ENCODE data around the gene DAPK1.

The DAPK1 gene

GRCh38 chr9:87610200-87611155 lies 112.8 kb downstream of the DAPK1 start:
- no peak overlapping the region for H3K4me3 ChIP-seq (ENCODE audit: low read depth, low read length)
- TF ChIP-seq CTCF (IDR thresholded peaks at IDR 0.05; ENCODE audit: insufficient read depth, low read length, missing control alignments) = no peak
- POLR2A ChIA-PET = no interaction called here
- CTCF ChIA-PET = no interaction called here
- no peak for DNase-seq (ENCODE audit: low read depth, low spot score)

- H3K4me3 ChIP-seq (ENCODE audit: low read depth, low read length) = no peak overlapping the region
- CTCF ChIA-PET = no interaction called here
- POLR2A ChIA-PET = no interaction called here
- TF ChIP-seq CTCF (IDR thresholded peaks at IDR 0.05; ENCODE audit: insufficient read depth, low read length, missing control alignments) = no peak
- DNase-seq (ENCODE audit: low read depth, low spot score) = no peak
Observed at GRCh38 chr9:87611776-87612175, 114.1 kb downstream of the DAPK1 start.

- TF ChIP-seq CTCF (IDR thresholded peaks at IDR 0.05; ENCODE audit: insufficient read depth, low read length, missing control alignments) = no peak
- no peak overlapping the region for H3K4me3 ChIP-seq (ENCODE audit: low read depth, low read length)
- DNase-seq (ENCODE audit: low read depth, low spot score) = no peak
- POLR2A ChIA-PET = no interaction called here
- CTCF ChIA-PET = no interaction called here
Observed at GRCh38 chr9:87612536-87612935, 114.9 kb downstream of the DAPK1 start.

- TF ChIP-seq CTCF (IDR thresholded peaks at IDR 0.05; ENCODE audit: insufficient read depth, low read length, missing control alignments) = no peak
- CTCF ChIA-PET = no interaction called here
- POLR2A ChIA-PET = no interaction called here
- H3K4me3 ChIP-seq (ENCODE audit: low read depth, low read length) = no peak overlapping the region
- DNase-seq (ENCODE audit: low read depth, low spot score) = no peak
Observed at GRCh38 chr9:87613265-87614111, 115.8 kb downstream of the DAPK1 start.

GRCh38 chr9:87614397-87614796 lies 116.7 kb downstream of the DAPK1 start:
- ChIA-PET POLR2A (no interaction called here), CTCF (no interaction called here)
- DNase-seq (ENCODE audit: low read depth, low spot score) = no peak
- no peak for TF ChIP-seq CTCF (IDR thresholded peaks at IDR 0.05; ENCODE audit: insufficient read depth, low read length, missing control alignments)
- no peak overlapping the region for H3K4me3 ChIP-seq (ENCODE audit: low read depth, low read length)

GRCh38 chr9:87615136-87615535 lies 117.5 kb downstream of the DAPK1 start:
- no peak for TF ChIP-seq CTCF (IDR thresholded peaks at IDR 0.05; ENCODE audit: insufficient read depth, low read length, missing control alignments)
- POLR2A ChIA-PET = no interaction called here
- CTCF ChIA-PET = no interaction called here

More at GRCh38 chr9:87615136-87615535, 117.5 kb downstream of the DAPK1 start:
- H3K4me3 ChIP-seq (ENCODE audit: low read depth, low read length) = no peak overlapping the region
- DNase-seq (ENCODE audit: low read depth, low spot score) = no peak
